Renal cortex interstitium (tissue), 15 donors: Measurements from ENCODE around the gene DEPDC5. TPM values are rescaled to one million over a fixed set of nuclear protein-coding genes. Genes with fewer than 3 reads are reported as not detected.
"Not testable (repeated sequence)": the region's sequence is repeated elsewhere in the genome, so short reads cannot be mapped to it uniquely, and the experiment has no call there.

Experiments
- DNase-seq, 11 donors: peaks; one replicate each; pipeline ENCODE4 v3.0.0-alpha.2; 2013; ENCODE audit warnings: low read depth in 9 of 11, low spot score in 4 of 11; ENCODE audit errors: extremely low read depth in 1 of 11
- long read RNA-seq, 16 experiments: transcript quantifications; one replicate each; lab custom pipeline, GENCODE V29; 2026
- polyA plus RNA-seq, 3 donors: library from polyadenylated mRNA; unstranded; fragments of 120-200 nt; gene quantifications; one replicate each; pipeline ENCODE4 v1.2.1, GENCODE V29; 2013; ENCODE audit not compliant: insufficient read length in 3 of 3

DEPDC5 gene
- polyA plus RNA-seq, result 10 to 100 TPM; 12.9 to 15.2 (median 15.1) TPM
- long read RNA-seq, donor 1, result 0 reads
- long read RNA-seq, donor 2, result 0 reads
- long read RNA-seq, donor 3, result 0 reads
- long read RNA-seq, donor 4, result 0 reads
- long read RNA-seq, donor 5, full-length matches to known transcripts, result 3 of 3 reads
- long read RNA-seq, donor 5, partial matches to known transcripts, result 0 of 3 reads
- long read RNA-seq, donor 5, other reads (novel, unspliced or antisense), result 0 of 3 reads
- long read RNA-seq, donor 6, partial matches to known transcripts, result 0 of 8 reads
- long read RNA-seq, donor 6, other reads (novel, unspliced or antisense), result 8 of 8 reads
- long read RNA-seq, donor 7, partial matches to known transcripts, result 0 of 1 reads
- long read RNA-seq, donor 7, other reads (novel, unspliced or antisense), result 0 of 1 reads
- long read RNA-seq, donor 8, result 0 reads
- long read RNA-seq, donor 9, partial matches to known transcripts, result 0 of 1 reads
- long read RNA-seq, donor 9, other reads (novel, unspliced or antisense), result 0 of 1 reads
- long read RNA-seq, donor 10, partial matches to known transcripts, result 0 of 2 reads
- long read RNA-seq, donor 10, other reads (novel, unspliced or antisense), result 0 of 2 reads
- long read RNA-seq, donor 11, partial matches to known transcripts, result 0 of 1 reads
- long read RNA-seq, donor 11, other reads (novel, unspliced or antisense), result 0 of 1 reads
- long read RNA-seq, donor 12, partial matches to known transcripts, result 0 of 1 reads
- long read RNA-seq, donor 12, other reads (novel, unspliced or antisense), result 0 of 1 reads
- long read RNA-seq, donor 13, partial matches to known transcripts, result 0 of 1 reads
- long read RNA-seq, donor 13, other reads (novel, unspliced or antisense), result 0 of 1 reads
- long read RNA-seq, donor 14, partial matches to known transcripts, result 0 of 1 reads
- long read RNA-seq, donor 14, other reads (novel, unspliced or antisense), result 0 of 1 reads
- long read RNA-seq, donor 15, result 0 reads
- long read RNA-seq, donor 16, partial matches to known transcripts, result 0 of 5 reads
- long read RNA-seq, donor 16, other reads (novel, unspliced or antisense), result 0 of 5 reads

DNA sequence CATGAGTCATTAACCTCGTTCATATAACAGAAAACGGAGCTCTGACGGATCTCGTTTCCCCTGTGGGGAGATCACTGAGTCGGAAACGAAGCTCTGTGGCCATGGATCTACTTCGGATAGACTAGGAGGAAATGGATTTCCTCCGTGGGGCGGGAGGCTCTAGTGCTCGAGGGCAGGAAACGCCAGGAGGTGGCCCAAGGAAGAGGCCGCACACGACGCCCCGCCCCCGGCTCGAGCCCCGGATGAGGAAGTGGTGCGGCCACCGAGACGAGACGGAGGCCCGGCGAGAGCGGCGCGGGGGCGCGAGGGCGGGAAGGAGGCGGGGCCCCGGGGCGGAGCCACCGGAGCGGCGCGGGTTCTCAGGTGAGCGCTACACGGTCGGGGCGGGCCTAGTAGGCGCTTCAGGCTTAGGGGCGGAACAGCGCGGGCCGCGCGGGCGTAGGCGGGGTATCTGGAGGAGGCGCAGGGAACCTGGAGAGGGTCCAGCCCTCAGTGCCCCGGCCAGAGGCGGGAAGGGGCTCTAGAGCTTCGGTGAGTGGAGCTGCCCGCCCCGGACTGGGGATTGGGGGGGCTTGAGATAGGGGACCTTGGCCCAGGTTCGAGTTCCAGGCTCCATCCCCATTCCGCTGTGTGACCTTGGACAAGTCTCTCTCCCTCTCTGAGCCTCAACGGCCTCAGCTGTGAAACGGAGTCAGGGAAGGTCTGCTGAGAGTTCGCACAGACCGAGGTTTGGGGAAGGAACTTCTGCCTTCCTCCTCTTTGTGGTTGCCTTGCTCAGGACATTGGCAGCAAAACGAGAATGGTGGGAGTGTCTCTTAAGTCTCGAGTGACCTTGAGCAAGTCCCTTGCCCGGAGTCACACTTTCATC is at the start of gene DEPDC5:
DEPDC5 (plus strand) TSS at position 386 of the 868 bp plus-strand sequence. CDS start 903 bp downstream, outside the sequence.
- DNase-seq, result peak; percentile 87 to 97 (median 95)

DNA sequence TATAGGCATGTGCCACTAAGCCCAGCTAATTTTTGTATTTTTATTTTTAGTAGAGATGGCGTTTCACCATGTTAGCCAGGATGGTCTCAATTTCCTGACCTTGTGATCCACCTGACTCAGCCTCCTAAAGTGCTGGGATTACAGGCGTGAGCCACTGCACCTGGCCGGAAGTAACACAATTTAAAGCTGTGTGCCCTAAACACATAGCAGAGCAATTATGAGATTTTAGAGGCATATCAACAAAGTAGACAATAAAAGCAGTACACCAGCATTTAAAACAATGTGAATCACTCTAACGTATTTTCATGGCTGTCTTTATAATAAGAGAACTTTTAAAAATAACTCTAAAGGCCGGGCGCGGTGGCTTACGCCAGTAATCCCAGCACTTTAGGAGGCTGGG is 46.3 kb upstream of the DEPDC5 start:
- no peak for DNase-seq

DNA sequence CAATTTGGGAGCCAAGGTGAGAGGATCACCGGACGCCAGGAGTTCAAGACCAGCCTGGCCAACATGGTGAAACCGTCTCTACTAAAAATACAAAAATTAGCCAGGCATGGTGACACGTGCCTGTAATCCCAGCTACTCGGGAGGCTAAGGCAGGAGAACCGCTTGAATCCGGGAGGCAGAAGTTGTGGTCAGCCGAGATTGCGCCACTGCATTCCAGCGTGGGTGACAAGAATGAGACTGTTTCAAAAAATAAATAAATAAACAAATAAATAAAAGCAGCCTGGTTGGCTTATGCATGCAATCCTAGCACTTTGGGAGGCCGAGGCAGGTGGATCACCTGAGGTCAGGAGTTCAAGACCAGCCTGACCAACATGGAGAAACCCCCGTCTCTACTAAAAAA is 42.6 kb upstream of the DEPDC5 start:
- DNase-seq, result not testable (repeated sequence)

GRCh38 chr22:31715147-31715778 is 38.6 kb upstream of the DEPDC5 start:
- DNase-seq, result no peak

DNA sequence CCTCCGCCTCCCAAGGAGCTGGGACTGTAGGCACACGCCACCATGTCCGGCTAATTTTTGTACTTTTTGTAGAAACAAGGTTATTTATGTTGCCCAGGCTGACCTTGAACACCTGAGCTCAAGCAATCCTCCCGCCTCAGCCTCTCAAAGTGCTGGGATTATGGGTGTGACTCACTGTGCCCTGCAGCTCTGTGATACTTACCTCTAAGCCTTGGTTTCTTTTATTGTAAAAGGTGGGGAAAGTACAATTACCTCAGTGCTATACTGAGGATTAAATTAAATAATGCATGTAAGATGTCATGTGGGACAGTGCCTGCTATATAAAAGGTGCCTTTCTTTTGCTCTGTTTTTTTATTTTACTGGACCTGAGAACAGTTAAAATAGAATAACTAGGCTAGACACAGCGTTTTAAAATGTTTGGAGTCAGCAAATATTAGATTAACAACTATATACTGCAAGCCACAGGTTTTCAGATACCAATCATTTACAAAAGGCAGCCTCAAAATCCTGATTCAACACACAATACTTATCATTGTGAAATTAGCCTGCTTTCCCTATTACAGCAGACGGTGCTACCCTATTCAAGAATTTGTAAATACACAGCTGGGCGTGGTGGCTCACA is 33.9 kb upstream of the DEPDC5 start:
- no peak for DNase-seq

- DNase-seq, result no peak
Measured at GRCh38 chr22:31723723-31724122, 30.1 kb upstream of the DEPDC5 start.

DNA sequence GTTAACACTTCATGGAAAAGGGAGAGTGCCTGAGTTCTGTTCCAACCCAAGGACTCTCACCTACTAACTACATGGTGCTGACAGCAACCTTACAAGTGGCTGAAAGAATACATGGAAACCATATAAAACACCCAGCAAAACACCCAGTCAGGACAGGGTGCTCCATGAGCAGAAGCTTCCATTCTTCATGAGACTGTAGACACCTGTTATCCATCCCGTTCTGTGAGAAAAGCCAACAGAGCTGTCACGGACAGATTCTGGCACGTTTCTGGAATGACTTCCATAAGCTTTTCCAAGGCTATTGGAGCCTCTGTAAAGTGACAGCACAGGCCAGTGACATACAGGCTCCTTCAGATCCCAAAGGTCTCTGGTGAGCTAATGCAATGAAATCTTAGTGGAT is 27.1 kb upstream of the DEPDC5 start:
- no peak for DNase-seq

GRCh38 chr22:31728857-31729256 is 25.0 kb upstream of the DEPDC5 start:
- DNase-seq, result no peak

GRCh38 chr22:31730344-31730711 is 23.5 kb upstream of the DEPDC5 start:
- no peak for DNase-seq

- no peak for DNase-seq
Measured at GRCh38 chr22:31732089-31732829, 21.6 kb upstream of the DEPDC5 start.

DNA sequence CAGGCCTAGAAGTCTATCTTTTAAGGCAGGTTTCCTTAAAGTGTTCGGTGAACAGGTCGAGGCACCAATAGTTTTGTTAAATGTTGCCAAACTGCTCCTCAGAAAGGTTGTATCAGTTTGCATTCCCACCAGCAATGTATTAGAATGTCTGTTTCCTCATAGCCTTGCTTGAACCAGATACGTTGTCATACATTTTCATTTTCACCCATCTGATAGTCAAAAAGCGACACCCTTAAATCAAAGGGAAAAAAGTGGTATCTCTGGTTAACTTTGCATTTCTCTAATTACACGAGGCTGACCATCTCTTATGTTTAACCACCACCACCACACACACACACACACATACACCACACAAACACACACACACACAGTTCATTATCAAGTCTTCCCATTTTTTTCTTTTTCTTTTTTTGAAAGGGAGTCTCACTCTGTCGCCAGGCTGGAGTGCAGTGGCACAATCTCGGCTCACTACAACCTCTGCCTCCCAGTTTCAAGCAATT is 20.2 kb upstream of the DEPDC5 start:
- no peak for DNase-seq

DNA sequence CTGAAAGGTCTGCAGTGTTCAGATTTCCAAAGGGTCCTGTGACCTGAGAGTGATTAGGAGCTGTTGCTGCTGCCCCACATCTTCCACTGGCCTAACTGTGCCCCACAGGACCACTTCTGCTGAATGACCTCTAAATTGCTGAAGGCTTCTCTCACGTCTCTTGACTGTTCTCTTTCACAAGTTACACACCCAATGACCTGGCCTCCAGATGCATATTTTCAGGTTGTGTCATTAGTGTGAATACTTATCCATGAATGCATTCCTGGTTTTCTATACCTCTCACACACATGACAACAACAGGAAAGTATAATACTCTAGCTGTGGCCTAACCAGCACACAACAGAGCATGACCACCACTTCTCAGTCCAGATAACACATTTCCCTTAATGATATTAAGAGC is 19.3 kb upstream of the DEPDC5 start:
- no peak for DNase-seq

DNA sequence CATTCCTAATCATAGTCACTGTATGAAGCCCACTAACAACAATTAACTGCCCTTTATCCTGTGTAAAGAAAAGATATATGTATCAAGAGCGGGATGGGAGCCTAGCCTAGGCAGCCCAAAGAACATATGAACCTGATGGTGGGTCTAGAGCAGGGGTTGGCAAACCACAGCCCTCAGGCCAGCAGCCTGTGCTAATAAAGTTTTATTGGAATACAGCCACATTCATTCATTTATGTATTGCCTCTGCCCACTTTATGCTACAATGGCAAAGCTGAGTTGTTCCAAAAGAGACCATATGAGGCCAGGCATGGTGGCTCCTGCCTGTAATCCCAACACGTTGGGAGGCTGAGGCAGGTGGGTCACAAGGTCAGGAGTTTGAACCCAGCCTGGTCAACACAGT is 17.4 kb upstream of the DEPDC5 start:
- DNase-seq, result no peak

GRCh38 chr22:31737932-31738331 is 15.9 kb upstream of the DEPDC5 start:
- no peak for DNase-seq

DNA sequence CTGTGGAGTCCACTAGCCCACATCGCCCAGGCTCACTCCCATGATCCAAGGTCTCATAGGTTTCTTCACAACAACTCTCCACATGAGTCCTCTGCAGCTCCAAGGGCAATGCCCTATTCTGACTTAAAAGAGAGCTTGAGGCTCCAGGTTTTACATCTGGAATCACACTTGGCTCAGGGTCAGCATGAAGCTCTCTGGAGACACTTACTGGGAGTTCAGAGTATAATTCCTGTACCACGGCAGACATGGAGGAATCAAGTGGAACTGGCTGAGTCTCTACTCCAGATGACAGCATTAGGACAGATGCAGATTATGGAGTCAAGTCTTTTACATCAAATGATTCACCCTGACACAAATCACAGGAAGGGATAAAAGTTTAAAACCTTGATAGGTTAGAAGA is 15.3 kb upstream of the DEPDC5 start:
- no peak for DNase-seq

DNA sequence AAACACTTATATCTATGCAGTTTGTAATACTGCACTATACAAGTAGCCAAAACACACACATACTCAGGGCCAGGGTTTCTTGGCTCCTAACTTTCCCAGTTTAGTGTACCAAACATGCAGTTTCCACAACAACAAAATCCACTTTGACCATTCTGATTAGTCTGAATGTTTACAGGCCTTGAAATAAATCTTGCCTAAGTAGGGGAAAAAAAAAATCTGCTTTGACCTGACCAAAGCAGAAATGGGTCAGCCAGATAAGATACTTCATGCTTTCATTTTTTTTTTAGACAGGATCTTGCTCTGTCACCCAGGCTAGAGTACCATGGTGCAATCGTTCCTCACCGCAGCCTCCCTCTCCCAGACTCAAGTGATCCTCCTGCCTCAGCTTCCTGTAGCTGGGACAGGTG is 14.0 kb upstream of the DEPDC5 start:
- DNase-seq, result no peak

- DNase-seq, result not testable (repeated sequence)
Measured at GRCh38 chr22:31740314-31740713, 13.5 kb upstream of the DEPDC5 start.
